HG03565 (cell line): Measurements from ENCODE around the gene SEC24C.
"Not testable (repeated sequence)": the region's sequence is repeated elsewhere in the genome, so short reads cannot be mapped to it uniquely, and the experiment has no call there.

Source experiments
- ATAC-seq: cut with Tn5 transposase; IDR thresholded peaks from one replicate; pipeline ENCODE4 v1.9.1; 2021; ENCODE audit warnings: mild to moderate bottlenecking, moderate library complexity; ENCODE audit not compliant: unreplicated experiment

The SEC24C gene

GRCh38 chr10:73768881-73769280, 24.7 kb downstream of the SEC24C start:
- no peak for ATAC-seq

GRCh38 chr10:73769396-73769795, 25.2 kb downstream of the SEC24C start:
- ATAC-seq, result no peak

GRCh38 chr10:73771722-73772280, 27.6 kb downstream of the SEC24C start:
- ATAC-seq, result peak; percentile 2

GRCh38 chr10:73772281-73773151, 28.3 kb downstream of the SEC24C start:
- ATAC-seq, result peak; percentile 45

GRCh38 chr10:73773152-73773879, 29.1 kb downstream of the SEC24C start:
- ATAC-seq, result no peak

GRCh38 chr10:73774637-73775036, 30.5 kb downstream of the SEC24C start:
- ATAC-seq, result no peak

- ATAC-seq, result no peak
Measured at GRCh38 chr10:73779018-73779417, 34.8 kb downstream of the SEC24C start.

- ATAC-seq, result no peak
Measured at GRCh38 chr10:73779539-73780197, 35.5 kb downstream of the SEC24C start.

GRCh38 chr10:73780301-73780700, 36.1 kb downstream of the SEC24C start:
- no peak for ATAC-seq

- ATAC-seq, result no peak
Measured at GRCh38 chr10:73780966-73781365, 36.8 kb downstream of the SEC24C start.

GRCh38 chr10:73781548-73781878, 37.3 kb downstream of the SEC24C start:
- no peak for ATAC-seq

- peak; percentile 32 for ATAC-seq
Measured at GRCh38 chr10:73781879-73782748, 37.9 kb downstream of the SEC24C start, which contains the start of gene CHCHD1. Gene CHCHD1 (plus strand): TSS chr10:73782048. CDS start chr10:73782076, 28 bp downstream.

GRCh38 chr10:73782749-73783085, 38.5 kb downstream of the SEC24C start:
- no peak for ATAC-seq

- peak; percentile 74 for ATAC-seq
Measured at GRCh38 chr10:73785211-73785720, 41.1 kb downstream of the SEC24C start, which contains the start of gene ZSWIM8. Gene ZSWIM8 (plus strand): TSS chr10:73785606. CDS start chr10:73785879, 273 bp downstream.

GRCh38 chr10:73785721-73786511, 41.7 kb downstream of the SEC24C start:
- no peak for ATAC-seq

GRCh38 chr10:73786512-73786885, 42.3 kb downstream of the SEC24C start:
- ATAC-seq, result no peak

GRCh38 chr10:73787031-73787800, 43.0 kb downstream of the SEC24C start:
- ATAC-seq, result not testable (repeated sequence)

GRCh38 chr10:73788864-73789658, 44.9 kb downstream of the SEC24C start:
- no peak for ATAC-seq
